Measurements from ENCODE around the gene CCDC159. TPM values are rescaled to one million over a fixed set of nuclear protein-coding genes. Genes with fewer than 3 reads are reported as not detected.
"Not testable (repeated sequence)": the region's sequence is repeated elsewhere in the genome, so short reads cannot be mapped to it uniquely, and the experiment has no call there.

CCDC159 gene
- total RNA-seq, 2 experiments from 2014 or later, result 35.5 to 42.4 TPM

DNA sequence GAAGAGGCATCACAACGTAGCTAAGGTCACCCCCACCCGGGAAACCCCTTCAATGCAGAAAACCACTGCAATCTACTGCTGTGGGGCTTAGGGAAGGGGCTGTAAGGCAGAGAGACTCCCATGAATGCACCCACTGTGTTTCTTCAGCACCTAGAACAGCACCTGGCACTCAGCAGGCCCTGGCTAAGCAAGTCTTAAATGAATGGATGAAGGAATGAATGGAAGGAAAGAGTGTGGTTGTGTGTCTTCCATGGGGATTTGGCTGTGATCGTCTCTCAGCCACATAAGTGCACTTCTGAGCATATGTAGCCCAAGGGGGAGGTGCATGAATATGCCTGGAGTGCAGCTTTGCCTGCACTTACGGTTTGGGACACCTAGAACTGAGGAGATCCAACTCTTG lies 2.9 kb downstream of the CCDC159 start:
- ATAC-seq (ENCODE audit: poor library complexity), result no peak
- POLR2A ChIA-PET, result interaction anchor here (4.5 kb wide), 1 partner anchor 26 kb away, joined by 86 read pairs; the partner anchor contains the start of gene SWSAP1
- peaks cover 6 to 12% of the 10 kb centered on the region in 2 experiments for H3K9me3 ChIP-seq (ENCODE audit: control insufficient read depth in 1 of 2, insufficient read depth in 1 of 2, low read length in 2 of 2)
- Mint-ChIP-seq H3K36me3 (ENCODE audit: low read depth) (peaks cover 6% of the 10 kb centered on the region), H3K9me3 (no peaks in the 10 kb centered on the region), H3K4me1 (ENCODE audit: low read depth) (peaks cover 28% of the 10 kb centered on the region), H3K4me3 (no peak overlapping the region), H3K27me3 (no peaks in the 10 kb centered on the region), H3K27ac (no peak overlapping the region)
- intact Hi-C loops (cut with DNase I, micrococcal nuclease), result no loop called here
- H3K27ac ChIP-seq (ENCODE audit: low read depth in 1 of 2, low read length in 2 of 2), result no peak overlapping the region
- TF ChIP-seq, protein P1, sequence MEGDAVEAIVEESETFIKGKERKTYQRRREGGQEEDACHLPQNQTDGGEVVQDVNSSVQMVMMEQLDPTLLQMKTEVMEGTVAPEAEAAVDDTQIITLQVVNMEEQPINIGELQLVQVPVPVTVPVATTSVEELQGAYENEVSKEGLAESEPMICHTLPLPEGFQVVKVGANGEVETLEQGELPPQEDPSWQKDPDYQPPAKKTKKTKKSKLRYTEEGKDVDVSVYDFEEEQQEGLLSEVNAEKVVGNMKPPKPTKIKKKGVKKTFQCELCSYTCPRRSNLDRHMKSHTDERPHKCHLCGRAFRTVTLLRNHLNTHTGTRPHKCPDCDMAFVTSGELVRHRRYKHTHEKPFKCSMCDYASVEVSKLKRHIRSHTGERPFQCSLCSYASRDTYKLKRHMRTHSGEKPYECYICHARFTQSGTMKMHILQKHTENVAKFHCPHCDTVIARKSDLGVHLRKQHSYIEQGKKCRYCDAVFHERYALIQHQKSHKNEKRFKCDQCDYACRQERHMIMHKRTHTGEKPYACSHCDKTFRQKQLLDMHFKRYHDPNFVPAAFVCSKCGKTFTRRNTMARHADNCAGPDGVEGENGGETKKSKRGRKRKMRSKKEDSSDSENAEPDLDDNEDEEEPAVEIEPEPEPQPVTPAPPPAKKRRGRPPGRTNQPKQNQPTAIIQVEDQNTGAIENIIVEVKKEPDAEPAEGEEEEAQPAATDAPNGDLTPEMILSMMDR (IDR thresholded peaks at IDR 0.05), result no peak
- no peak for DNase-seq
- CTCF ChIA-PET, result interaction anchor here (0.9 kb wide), 1 partner anchor 32 kb away, joined by 3 read pairs; no protein-coding TSS in a partner anchor
- no peaks in the 10 kb centered on the region for H3K36me3 ChIP-seq (ENCODE audit: insufficient read depth, low read length)
- H3K4me3 ChIP-seq (ENCODE audit: low read length), result no peak overlapping the region
- H3K27me3 ChIP-seq (ENCODE audit: control insufficient read depth in 1 of 2, insufficient read depth in 2 of 2, low read length in 2 of 2), result no peaks in the 10 kb centered on the region
- H3K4me1 ChIP-seq (ENCODE audit: insufficient read depth, low read length), result peaks cover 29% of the 10 kb centered on the region

DNA sequence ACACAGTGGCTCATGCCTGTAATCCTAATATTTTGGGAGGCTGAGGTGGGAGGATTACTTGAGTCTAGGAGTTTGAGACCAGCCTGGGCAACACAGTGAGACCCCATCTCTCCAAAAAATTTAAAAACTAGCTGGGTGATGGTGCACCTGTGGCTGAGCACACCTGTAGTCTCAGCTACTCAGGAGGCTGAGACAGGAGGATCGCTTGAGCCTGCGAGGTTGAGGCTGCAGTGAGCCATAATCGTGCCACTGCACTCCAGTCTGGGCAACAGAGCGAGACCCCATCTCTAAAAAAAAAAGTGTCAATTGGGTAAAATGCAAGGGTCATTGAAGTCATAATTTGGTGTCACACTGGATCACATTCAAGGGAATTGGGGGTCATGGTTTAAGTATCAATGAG lies 7.8 kb downstream of the CCDC159 start:
- H3K4me1 Mint-ChIP-seq (ENCODE audit: low read depth); H3K36me3 Mint-ChIP-seq (ENCODE audit: low read depth); H3K9me3 Mint-ChIP-seq; ATAC-seq (ENCODE audit: poor library complexity); DNase-seq; intact Hi-C loops (cut with DNase I, micrococcal nuclease); H3K4me3 Mint-ChIP-seq; H3K27ac Mint-ChIP-seq; H3K27me3 ChIP-seq (ENCODE audit: control insufficient read depth in 1 of 2, insufficient read depth in 2 of 2, low read length in 2 of 2); H3K27me3 Mint-ChIP-seq; CTCF ChIA-PET; H3K9me3 ChIP-seq (ENCODE audit: control insufficient read depth in 1 of 2, insufficient read depth in 1 of 2, low read length in 2 of 2); H3K27ac ChIP-seq (ENCODE audit: low read depth in 1 of 2, low read length in 2 of 2); H3K4me3 ChIP-seq (ENCODE audit: low read length); H3K36me3 ChIP-seq (ENCODE audit: insufficient read depth, low read length): not testable (repeated sequence)
- H3K4me1 ChIP-seq (ENCODE audit: insufficient read depth, low read length), result peaks cover 19% of the 10 kb centered on the region
- POLR2A ChIA-PET, result interaction anchor here (0.7 kb wide), 1 partner anchor 412 kb away, joined by 4 read pairs; no protein-coding TSS in a partner anchor

DNA sequence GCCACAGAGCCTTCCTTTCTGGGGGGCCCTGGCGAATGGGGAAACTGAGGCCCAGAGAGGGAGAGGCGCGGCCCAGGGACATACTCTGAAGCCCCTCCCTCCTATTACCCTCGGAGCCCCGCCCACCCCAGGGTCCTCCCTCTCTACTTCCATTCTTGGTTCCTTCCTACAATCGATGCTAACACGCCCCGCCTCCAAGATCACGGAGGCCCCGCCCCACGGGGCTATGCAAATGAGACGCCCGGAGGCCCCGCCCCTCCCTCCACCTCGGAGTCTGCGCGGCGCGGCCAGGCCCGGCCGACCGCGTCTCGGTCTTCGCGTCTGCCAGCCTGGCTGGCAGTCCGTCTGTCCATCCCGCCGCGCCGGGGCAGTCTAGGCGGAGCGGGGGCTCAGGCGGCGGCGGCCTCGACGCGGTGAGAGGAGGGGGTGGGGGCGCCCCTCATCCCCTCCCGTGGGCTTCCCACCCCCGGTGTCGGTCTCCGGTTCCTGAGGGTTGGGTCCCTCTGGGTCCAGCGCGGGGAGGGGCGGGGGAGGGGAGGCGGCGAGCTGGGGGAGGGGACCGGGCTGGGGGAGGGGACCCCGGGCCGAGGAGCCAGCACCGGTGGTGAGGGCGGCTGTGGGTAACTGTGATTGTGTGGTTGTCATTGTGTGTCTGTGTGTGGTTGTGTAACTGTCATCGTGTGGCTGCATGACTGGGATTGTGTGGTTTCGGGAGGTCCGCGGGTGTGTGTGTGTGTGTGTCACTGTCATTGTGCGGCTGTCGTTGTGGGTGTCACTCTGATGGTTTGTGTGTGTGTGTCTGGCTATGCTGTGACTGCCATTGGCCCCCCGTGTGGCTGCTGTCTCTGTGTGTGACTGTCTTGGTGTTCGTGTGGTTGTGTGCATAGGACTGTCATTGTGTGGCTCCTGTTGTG lies 9.1 kb downstream of the CCDC159 start, which contains the start of gene PLPPR2:
Gene PLPPR2, plus strand, starts transcription at position 273 of the 914 bp plus-strand sequence. CDS start 2,242 bp downstream, outside the sequence.
- no peaks in the 10 kb centered on the region for H3K36me3 Mint-ChIP-seq (ENCODE audit: low read depth)
- H3K9me3 ChIP-seq (ENCODE audit: control insufficient read depth in 1 of 2, insufficient read depth in 1 of 2, low read length in 2 of 2), result no peaks in the 10 kb centered on the region
- no peaks in the 10 kb centered on the region for H3K9me3 Mint-ChIP-seq
- no peak within 1 kb of the TSS for H3K27ac ChIP-seq (ENCODE audit: low read depth in 1 of 2, low read length in 2 of 2)
- POLR2A ChIA-PET, result no interaction called here
- peaks cover 10% of the 10 kb centered on the region for H3K4me1 Mint-ChIP-seq (ENCODE audit: low read depth)
- H3K27me3 Mint-ChIP-seq, result peaks cover 5% of the 10 kb centered on the region
- H3K27me3 ChIP-seq (ENCODE audit: control insufficient read depth in 1 of 2, insufficient read depth in 2 of 2, low read length in 2 of 2), result no peaks in the 10 kb centered on the region
- peaks cover 19% of the 10 kb centered on the region for H3K4me1 ChIP-seq (ENCODE audit: insufficient read depth, low read length)
- TF ChIP-seq, protein P1 (IDR thresholded peaks at IDR 0.05), result no peak
- CTCF ChIA-PET, result no interaction called here
- ATAC-seq (ENCODE audit: poor library complexity) (peak; percentile 98), DNase-seq (peak; percentile 65 to 93 (median 82))
- intact Hi-C loops (cut with DNase I, micrococcal nuclease), result no loop called here
- H3K27ac Mint-ChIP-seq, result no peak within 1 kb of the TSS
- H3K4me3 ChIP-seq (ENCODE audit: low read length), result peak within 1 kb of the TSS; percentile 36
- H3K36me3 ChIP-seq (ENCODE audit: insufficient read depth, low read length), result no peaks in the 10 kb centered on the region
- H3K4me3 Mint-ChIP-seq, result peak within 1 kb of the TSS; percentile 68
